ENCODE results near the gene MOAP1.

Gene MOAP1

DNA sequence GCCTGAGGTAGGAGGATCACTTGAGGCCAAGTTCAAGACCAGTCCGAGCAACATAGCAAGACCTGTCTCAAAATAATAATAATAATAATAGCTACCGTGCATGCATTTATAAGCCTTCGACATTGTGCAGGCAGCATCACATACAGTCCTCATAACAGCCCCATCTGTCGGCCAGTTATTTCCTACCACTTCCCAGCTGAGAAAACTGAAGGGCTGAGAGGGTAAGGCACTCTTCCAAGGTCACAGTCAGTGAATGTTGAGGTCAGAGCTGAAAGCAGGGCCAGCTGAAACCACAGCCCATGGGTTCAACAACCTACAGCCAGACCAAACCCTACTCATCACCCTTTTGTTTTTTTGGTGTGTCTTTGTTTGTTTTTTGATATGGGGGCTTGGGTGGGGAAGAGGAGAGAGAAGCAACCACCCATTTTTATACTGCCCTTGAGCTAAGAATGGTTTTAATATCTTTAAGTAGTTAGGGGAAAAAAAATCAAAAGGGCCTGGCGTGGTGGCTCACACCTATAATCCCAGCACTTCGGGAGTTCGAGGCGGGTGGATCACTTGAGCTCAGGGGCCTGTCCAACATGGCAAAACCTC, 52.1 kb downstream of the MOAP1 start:
- H3K27me3 ChIP-seq (ENCODE audit: control insufficient read depth in 5 of 5, insufficient read depth in 4 of 5, low read length in 5 of 5): no peaks in the 10 kb centered on the region
- peaks cover 0 to 48% (median 28%) of the 10 kb centered on the region in 5 donors for H3K4me1 ChIP-seq (ENCODE audit: control insufficient read depth in 5 of 5, insufficient read depth in 5 of 5, low read length in 5 of 5)
- no peak overlapping the region for H3K4me3 ChIP-seq (ENCODE audit: low read depth in 1 of 5, low read length in 5 of 5)
- H3K9me3 ChIP-seq (ENCODE audit: control insufficient read depth in 5 of 5, low read length in 5 of 5): no peaks in the 10 kb centered on the region
- H3K27ac ChIP-seq (ENCODE audit: low read depth, low read length): peak overlapping the region; percentile 75
- peak overlapping the region in 2 of 5 donors; percentile 42 to 47 for H3K9ac ChIP-seq (ENCODE audit: low read length in 5 of 5)
- H3K36me3 ChIP-seq (ENCODE audit: control insufficient read depth in 5 of 5, insufficient read depth in 5 of 5, low read length in 5 of 5): no peaks in the 10 kb centered on the region
